GM19455 (cell line): ENCODE results near the gene ANKZF1.
"Not testable (repeated sequence)": the region's sequence is repeated elsewhere in the genome, so short reads cannot be mapped to it uniquely, and the experiment has no call there.

Source experiments
- ATAC-seq: cut with Tn5 transposase; IDR thresholded peaks from one replicate; pipeline ENCODE4 v1.9.1; 2021; ENCODE audit not compliant: unreplicated experiment

The ANKZF1 gene

GRCh38 chr2:219229305-219230058 lies at the start of gene ANKZF1, which contains the start of gene ATG9A:
Gene ANKZF1 (plus strand): TSS chr2:219229806. CDS start chr2:219230258, 452 bp downstream.
Gene ATG9A (minus strand): TSS chr2:219229636. CDS start chr2:219228024, 1,612 bp downstream.
- peak; percentile 98 for ATAC-seq

- no peak for ATAC-seq
Measured at GRCh38 chr2:219180961-219181360, 48.6 kb upstream of the ANKZF1 start.

GRCh38 chr2:219181531-219181930 lies 48.1 kb upstream of the ANKZF1 start:
- ATAC-seq = no peak

- ATAC-seq = no peak
Measured at GRCh38 chr2:219182331-219183150, 47.1 kb upstream of the ANKZF1 start.

- no peak for ATAC-seq
Measured at GRCh38 chr2:219183151-219183772, 46.3 kb upstream of the ANKZF1 start.

- no peak for ATAC-seq
Measured at GRCh38 chr2:219184121-219184520, 45.5 kb upstream of the ANKZF1 start.

- no peak for ATAC-seq
Measured at GRCh38 chr2:219186754-219187456, 42.7 kb upstream of the ANKZF1 start.

- no peak for ATAC-seq
Measured at GRCh38 chr2:219197388-219197787, 32.2 kb upstream of the ANKZF1 start.

- ATAC-seq = no peak
Measured at GRCh38 chr2:219198974-219199373, 30.6 kb upstream of the ANKZF1 start.

GRCh38 chr2:219199470-219200211 lies 30.0 kb upstream of the ANKZF1 start:
- no peak for ATAC-seq

- not testable (repeated sequence) for ATAC-seq
Measured at GRCh38 chr2:219200502-219201326, 28.9 kb upstream of the ANKZF1 start.

GRCh38 chr2:219201331-219201730 lies 28.3 kb upstream of the ANKZF1 start:
- not testable (repeated sequence) for ATAC-seq

GRCh38 chr2:219204425-219205164 lies 25.0 kb upstream of the ANKZF1 start:
- ATAC-seq = no peak

GRCh38 chr2:219205165-219205538 lies 24.5 kb upstream of the ANKZF1 start:
- no peak for ATAC-seq

GRCh38 chr2:219205981-219206327 lies 23.7 kb upstream of the ANKZF1 start:
- ATAC-seq = no peak

GRCh38 chr2:219206328-219207133 lies 23.1 kb upstream of the ANKZF1 start, which contains the start of gene ZFAND2B:
Gene ZFAND2B (plus strand): TSS chr2:219206782. CDS start chr2:219206988, 206 bp downstream.
- peak; percentile 96 for ATAC-seq

GRCh38 chr2:219207134-219207883 lies 22.3 kb upstream of the ANKZF1 start:
- ATAC-seq = no peak
